Transverse colon (tissue), 4 donors: ENCODE results near the gene POLRMT.
A peak's percentile ranks its signal among the peaks of the same experiment; 100 is the strongest.

Source experiments
- CTCF ChIP-seq, 5 experiments: fragments of 200-600 bp in 3 of 5; fragments of 450-650 bp in 2 of 5; sonication (generic) in 3 of 5; IDR thresholded peaks; 1 replicate in 2 of 5; 2 replicates in 3 of 5; pipeline ENCODE4 v1.5.1; 2016 to 2017; ENCODE audit warnings: antibody characterized with exemption in 5 of 5, inconsistent platforms in 3 of 5, mild to moderate bottlenecking in 2 of 5, moderate library complexity in 1 of 5
- EP300 ChIP-seq: sonication (generic); formaldehyde crosslinking; IDR thresholded peaks from one replicate; pipeline ENCODE4 v1.6.1; 2017; ENCODE audit warnings: antibody characterized with exemption, low read depth
- POLR2A ChIP-seq: fragments of 450-650 bp; IDR thresholded peaks from one replicate; pipeline ENCODE4 v1.6.1; 2016; ENCODE audit warnings: antibody characterized with exemption, mild to moderate bottlenecking, moderate library complexity
- POLR2AphosphoS5 ChIP-seq, 3 donors: sonication (generic); formaldehyde crosslinking; IDR thresholded peaks; one replicate each; pipeline ENCODE4 v1.6.1; 2016; ENCODE audit warnings: antibody characterized with exemption in 3 of 3

- no peak for TF ChIP-seq CTCF (IDR thresholded peaks at IDR 0.05)
- TF ChIP-seq POLR2A, result no peak
- TF ChIP-seq POLR2AphosphoS5 (IDR thresholded peaks at IDR 0.05), result peak; percentile 45 to 78 (median 50)
- TF ChIP-seq EP300, result peak; percentile 75
These were observed 46.3 kb upstream of the POLRMT start for GRCh38 chr19:679418-680286.
